ENCODE data around the gene VPS16.

GRCh38 chr20:2837221-2837960 is 3.2 kb upstream of the VPS16 start:
- TF ChIP-seq CTCF (IDR thresholded peaks at IDR 0.05; ENCODE audit: insufficient read depth, low read length, poor library complexity, severe bottlenecking) (no peak), EZH2phosphoT487 (conservative IDR thresholded peaks at IDR 0.05; ENCODE audit: low read length) (no peak)

All from SU-DHL-6 (cell line).